ENCODE measurements around the gene RBM12.

The RBM12 gene

GRCh38 chr20:35657271-35657670 lies 7.4 kb downstream of the RBM12 start:
- DNase-seq: no peak
- ATAC-seq: no peak

DNA sequence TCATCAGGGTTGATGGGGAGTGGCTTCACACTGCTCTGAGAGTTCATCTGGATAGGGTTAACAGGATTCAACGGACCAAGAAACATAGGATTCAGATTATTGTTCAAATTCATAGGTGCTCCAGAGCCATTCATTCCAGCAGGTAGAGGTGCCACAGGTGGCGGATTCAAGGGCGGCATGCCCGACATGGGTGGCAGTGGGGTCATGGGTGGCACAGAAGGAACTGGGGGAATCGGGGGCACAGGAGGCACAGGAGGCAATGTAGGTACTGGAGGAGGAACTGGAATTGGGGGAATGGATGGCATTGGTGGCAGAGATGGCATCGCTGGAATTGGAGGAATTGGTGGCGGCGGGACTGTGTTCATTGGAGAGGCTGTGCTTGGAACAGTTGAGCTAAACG lies 10.3 kb downstream of the RBM12 start:
- ATAC-seq: no peak
- DNase-seq: no peak

DNA sequence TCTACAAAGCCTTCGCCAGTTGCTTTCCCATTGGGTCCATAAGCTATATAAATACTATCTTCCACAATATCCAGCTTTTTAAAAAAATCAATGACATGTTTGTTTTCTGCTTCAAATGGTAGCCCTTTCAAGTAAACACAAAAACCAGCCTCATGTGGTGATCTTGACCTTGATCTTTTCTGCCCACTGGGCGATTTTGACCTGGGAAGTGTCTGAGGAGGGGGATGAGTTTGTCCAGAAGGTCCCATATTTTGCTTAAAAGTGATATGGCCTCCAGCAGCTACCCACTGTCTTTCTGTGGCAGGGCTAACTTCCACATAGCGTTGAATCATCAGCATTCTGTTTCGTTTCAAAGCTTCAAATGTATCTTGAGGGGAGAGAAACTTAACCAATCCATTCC lies 10.8 kb downstream of the RBM12 start:
- ATAC-seq: no peak
- DNase-seq: no peak

- DNase-seq (no peak), ATAC-seq (no peak)
Measured at GRCh38 chr20:35653430-35653734, 11.3 kb downstream of the RBM12 start.

DNA sequence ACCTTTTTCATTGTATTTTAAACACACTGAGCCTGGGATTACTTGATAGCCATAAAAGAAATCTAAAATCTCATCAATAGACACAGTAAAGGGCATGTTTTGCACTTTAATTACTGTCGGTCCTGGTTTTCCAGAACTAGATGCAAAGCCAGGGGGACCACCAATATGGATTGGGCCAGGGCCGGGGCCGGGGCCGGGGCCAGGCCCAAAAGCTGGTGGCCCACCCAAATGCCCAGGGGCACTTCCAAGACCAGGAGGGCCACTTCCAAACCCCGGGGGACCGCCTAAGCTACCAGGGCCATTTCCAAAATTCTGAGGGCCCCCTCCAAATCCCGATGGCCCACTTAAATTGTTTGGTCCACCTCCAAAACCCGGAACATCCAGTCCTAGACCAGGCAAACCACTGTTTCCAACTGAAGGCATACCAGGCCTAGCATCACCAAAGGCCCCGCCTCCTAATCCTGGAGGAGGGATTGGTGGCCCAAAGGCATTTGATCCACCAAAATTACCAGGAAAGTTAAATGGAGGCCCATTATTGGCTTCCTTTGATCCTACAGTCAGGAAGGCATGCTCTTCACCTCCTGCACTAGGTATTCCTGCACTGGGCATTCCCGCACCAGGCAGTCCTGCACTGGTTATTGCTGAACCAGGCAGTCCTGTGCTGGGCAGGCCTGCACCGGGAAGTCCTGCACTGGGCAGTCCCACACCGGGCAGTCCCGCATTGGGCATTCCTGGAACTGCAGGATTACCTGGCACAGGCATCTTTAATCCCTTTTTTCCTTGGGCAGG lies 11.9 kb downstream of the RBM12 start:
- DNase-seq (no peak), ATAC-seq (no peak)

- no peak for ATAC-seq
- DNase-seq: no peak
Measured at GRCh38 chr20:35651958-35652357, 12.7 kb downstream of the RBM12 start.

DNA sequence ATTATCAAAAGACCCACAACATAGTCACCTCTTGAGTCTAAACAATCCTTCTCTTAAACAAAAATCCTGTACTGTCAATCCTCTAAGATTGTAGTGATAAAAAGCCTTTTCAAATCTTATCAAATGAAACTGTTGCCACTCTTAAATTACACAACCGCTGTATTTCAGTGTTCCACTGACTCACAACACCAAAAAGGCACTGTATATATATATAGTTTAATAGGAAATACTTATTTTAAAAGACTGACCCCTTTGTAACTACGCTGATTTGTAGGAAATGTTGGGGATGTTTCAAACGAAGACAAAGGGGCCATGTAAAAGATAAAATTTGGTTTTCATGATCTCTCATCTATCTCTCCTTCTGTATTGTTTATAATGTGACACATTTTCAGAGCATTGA lies 14.1 kb downstream of the RBM12 start:
- DNase-seq: no peak
- ATAC-seq: no peak

GRCh38 chr20:35648836-35649235 lies 15.9 kb downstream of the RBM12 start:
- no peak for ATAC-seq
- no peak for DNase-seq

GRCh38 chr20:35644806-35645205 lies 19.9 kb downstream of the RBM12 start:
- DNase-seq: no peak
- no peak for ATAC-seq

GRCh38 chr20:35643045-35643444 lies 21.7 kb downstream of the RBM12 start:
- ATAC-seq (no peak), DNase-seq (no peak)

GRCh38 chr20:35641743-35642142 lies 23.0 kb downstream of the RBM12 start:
- ATAC-seq: no peak
- no peak for DNase-seq

GRCh38 chr20:35640724-35641123 lies 24.0 kb downstream of the RBM12 start:
- ATAC-seq (no peak), DNase-seq (no peak)

DNA sequence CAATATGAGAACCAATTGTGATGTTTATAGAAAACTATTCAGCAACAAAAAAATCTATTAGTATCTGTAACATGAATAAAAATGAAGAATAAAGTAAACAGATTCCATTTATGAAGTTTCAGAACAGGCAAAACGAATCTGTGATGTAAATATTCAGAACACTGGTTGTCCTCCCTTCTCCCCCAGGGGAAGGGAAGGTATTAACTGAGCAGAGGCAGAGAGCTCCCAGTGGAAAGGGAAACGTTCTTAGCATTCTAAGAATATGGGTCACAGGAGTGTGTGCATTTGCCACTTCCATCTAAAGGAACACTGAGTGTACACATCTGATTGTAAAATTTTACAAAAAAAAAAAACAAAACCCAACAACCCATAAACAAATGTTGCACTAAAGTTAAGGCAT lies 25.9 kb downstream of the RBM12 start:
- ATAC-seq (no peak), DNase-seq (no peak)

DNA sequence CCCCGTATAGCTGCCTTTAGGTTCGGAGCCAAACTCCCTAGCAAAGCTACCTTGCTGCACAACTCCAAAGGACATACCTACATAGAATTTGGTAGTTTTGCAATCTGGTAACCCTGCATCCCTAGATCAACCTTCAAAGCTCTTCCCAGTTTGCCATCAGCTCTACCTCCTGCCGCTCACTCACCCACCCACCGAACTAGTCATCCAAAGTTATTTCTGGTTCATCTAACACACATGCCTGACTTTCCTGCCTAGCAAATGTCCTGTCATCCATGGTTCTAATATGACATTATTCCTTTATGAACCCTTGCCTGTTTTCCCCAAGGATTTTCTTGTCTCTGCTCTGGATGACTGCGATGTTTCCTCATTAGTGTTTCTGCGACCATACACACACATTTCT lies 27.4 kb downstream of the RBM12 start:
- DNase-seq: no peak
- ATAC-seq: no peak

DNA sequence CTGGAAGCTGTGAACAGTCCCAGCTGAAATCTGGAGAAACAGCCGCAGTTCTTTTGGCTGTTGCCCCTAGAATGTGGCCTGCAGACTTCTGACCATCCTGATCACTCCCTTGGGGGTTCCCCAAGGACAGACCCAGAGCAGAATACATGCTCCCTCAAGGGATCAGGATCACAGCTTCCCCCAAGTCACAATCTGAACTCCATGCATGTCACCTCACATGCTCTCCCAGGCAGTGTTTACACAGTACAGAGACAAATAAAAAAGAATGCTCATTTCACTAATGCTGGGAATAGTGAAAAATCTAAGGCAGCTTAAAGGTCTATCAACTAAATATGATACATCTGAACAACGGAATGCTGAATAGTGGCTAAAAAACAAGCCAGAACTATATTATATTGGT lies 28.6 kb downstream of the RBM12 start:
- no peak for ATAC-seq
- no peak for DNase-seq

DNA sequence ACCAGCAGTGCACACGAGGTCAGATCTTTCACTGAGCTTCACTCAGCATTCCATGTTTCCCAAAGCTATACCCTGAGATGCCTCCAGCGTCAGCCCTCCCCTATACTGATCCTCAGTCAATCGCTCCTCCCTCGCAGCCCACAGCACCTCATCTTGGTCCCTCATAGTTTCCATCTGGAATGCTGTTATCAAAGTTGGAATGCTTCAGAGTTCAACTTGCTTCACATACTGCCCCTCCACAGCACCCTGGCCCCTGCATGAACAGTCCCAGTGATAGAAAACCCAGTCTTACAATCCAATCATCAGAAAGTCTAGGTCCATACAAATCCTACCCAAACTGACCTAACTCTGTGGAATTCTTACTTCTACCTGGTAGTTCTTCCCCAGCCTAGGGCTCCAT lies 29.0 kb downstream of the RBM12 start:
- DNase-seq (no peak), ATAC-seq (no peak)

GRCh38 chr20:35632539-35633115 lies 32.1 kb downstream of the RBM12 start:
- no peak for DNase-seq
- no peak for ATAC-seq

GRCh38 chr20:35630636-35631035 lies 34.1 kb downstream of the RBM12 start:
- ATAC-seq: no peak
- no peak for DNase-seq

DNA sequence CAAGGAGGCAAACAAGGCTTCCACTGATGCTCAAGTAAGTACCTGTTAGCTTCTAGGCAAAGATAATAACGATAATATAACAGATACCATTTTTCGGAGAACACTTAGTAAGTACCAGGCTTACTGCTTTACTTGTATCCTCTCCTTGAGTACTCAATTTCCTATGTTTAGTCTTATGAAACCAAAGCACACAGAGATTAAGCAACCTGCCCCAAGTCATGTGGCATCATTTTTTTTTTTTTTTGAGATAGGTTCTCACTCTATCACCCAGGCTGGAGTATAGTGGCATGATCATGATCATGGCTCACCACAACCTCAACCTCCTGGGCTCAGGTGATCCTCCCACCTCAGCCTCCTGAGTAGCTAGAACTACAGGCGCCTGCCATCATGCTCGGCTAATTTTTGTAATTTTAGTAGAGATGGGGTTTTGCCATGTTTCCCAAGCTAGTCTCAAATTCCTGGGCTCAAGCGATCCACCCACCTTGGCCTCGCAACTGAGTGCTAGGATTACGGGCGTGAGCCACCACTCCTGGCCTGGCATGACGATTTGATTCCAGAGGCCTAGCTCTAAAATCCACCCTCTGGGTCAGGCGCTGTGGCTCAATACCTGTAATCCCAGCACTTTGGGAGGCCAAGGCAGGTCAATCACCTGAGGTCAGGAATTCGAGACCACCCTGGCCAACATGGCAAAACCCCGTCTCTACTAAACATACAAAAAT lies 35.1 kb downstream of the RBM12 start:
- ATAC-seq: no peak
- DNase-seq: no peak

DNA sequence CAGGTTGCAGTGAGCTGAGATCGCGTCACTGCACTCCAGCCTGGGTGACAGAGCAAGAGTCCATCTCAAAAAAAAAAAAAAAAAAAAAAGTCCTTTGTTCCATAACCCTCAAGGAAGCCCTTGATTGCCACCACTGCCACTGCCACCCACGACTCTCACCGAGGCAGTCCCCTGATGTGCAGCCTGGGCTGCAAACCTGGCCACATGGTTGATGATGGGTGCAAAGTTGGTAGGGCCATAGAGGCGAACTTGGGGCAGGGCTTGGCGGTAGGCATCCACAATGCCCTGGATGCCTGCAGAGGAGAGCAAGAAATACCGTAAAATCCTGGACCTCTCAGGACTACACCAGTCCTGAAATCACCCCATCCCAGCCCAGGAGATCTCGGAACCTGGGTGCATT lies 37.6 kb downstream of the RBM12 start:
- ATAC-seq (no peak), DNase-seq (no peak)

- ATAC-seq (no peak), DNase-seq (peak; percentile 1)
Measured at GRCh38 chr20:35626386-35627001, 38.2 kb downstream of the RBM12 start.

- DNase-seq (peak; percentile 0), ATAC-seq (no peak)
Measured at GRCh38 chr20:35625584-35626385, 38.9 kb downstream of the RBM12 start.

DNA sequence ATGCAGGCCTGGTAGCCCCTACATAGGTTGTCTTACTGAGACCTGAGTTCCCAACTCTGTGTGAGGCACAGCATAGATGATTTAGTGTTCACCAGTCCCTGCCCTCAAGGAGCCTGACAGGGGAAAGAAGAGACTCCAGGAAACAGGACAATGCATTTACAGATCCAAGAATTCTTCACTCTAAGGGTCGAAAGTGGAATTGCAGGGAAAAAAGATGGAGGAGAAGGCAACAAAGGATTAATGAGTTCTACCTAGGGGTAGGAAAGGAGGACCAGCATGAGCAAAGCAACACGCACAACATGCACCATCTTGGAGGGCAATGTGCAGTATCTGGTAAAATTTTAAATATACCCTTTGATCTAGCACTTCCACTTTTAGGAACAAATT lies 43.1 kb downstream of the RBM12 start:
- no peak for DNase-seq
- no peak for ATAC-seq

All from stimulated activated naive CD8-positive, alpha-beta T cell treated with anti-CD3 and anti-CD28 coated beads, Interleukin-15, Interleukin-2, amounts not matched to agents 100 U/mL and 50 U/mL, for 24 hours (primary cell).